GM12873 (cell line): Measurements from ENCODE around the gene SH3RF2.

Source experiments
- CTCF ChIP-seq: IDR thresholded peaks from 2 replicates; pipeline ENCODE4 v1.5.1; 2012; ENCODE audit warnings: low read depth, mild to moderate bottlenecking, moderate library complexity, low read length, control low read depth; ENCODE audit not compliant: insufficient read depth; ENCODE audit errors: missing control alignments

The SH3RF2 gene

GRCh38 chr5:146109379-146109778, 173.0 kb downstream of the SH3RF2 start:
- no peak for TF ChIP-seq CTCF

GRCh38 chr5:146111409-146111808, 175.0 kb downstream of the SH3RF2 start:
- no peak for TF ChIP-seq CTCF

GRCh38 chr5:146112476-146112875, 176.1 kb downstream of the SH3RF2 start:
- TF ChIP-seq CTCF = no peak
